HG03571 (cell line): Measurements from ENCODE around the gene EFNA3.

Source experiments
- ATAC-seq: cut with Tn5 transposase; IDR thresholded peaks from one replicate; pipeline ENCODE4 v1.9.1; 2021; ENCODE audit not compliant: unreplicated experiment

Gene EFNA3

DNA sequence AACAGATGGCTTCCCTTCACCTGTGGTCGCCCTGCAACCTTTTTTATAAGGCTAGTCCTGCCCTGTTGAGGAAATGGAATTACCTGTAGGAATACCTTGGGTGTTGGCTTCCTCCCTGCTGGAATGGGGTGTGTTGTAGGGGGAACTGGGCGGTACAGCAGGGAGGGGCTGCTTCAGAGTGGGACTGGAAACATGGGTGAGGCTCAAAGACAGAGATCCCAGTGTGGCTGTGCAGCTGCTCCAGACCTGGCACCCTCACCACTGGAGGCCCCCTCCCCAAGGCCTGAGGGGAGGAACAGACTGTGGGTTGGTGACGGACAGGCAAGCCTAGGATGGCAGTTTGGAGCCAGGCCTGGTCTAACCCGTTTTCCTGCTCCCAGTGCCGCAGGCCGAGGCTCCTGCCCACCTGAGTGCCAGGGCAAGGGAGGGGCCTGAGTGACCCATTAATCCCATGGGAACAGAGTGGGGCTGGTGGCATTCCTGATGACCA, 4.5 kb downstream of the EFNA3 start:
- ATAC-seq, result no peak

DNA sequence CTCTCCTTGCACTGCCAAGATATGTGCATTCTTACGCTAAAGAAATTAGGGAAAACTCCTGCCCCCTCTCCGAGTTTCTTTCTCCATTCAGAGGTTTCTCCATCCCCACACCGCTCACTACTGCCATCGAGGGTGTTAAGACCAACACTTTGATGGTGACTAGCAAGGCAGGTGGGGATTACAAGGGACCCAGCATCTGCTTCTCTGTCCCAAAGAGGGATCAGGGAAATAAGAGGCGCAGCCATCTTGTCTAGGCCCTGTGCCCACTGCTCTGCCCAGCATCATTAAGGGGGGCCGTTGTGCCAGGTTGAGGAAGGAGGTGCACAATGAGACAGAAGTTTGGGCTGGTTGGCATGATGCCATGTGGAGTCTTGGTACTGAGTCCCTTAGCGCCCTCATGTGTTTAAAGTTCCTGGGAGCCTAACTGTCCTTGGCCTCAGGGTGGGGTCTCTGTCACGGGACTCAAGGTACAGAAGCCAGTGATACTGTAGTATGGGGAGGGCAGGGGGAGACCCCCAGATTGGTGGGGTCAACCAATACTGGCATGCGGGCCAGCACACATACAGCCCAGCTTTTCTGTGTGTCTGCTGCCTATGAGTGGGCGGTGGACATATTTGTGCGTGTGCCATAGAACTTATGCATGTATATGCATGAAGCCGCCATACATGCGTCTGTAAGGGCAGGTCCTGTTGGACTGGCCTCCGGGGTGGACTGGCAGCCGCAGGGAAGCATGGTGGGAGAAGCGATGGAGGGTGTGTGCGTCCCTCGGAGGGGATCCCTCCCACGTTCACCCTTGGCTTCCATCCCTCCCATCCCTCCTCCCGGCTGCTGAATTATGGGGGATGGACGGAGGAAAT, 5.5 kb downstream of the EFNA3 start:
- no peak for ATAC-seq

DNA sequence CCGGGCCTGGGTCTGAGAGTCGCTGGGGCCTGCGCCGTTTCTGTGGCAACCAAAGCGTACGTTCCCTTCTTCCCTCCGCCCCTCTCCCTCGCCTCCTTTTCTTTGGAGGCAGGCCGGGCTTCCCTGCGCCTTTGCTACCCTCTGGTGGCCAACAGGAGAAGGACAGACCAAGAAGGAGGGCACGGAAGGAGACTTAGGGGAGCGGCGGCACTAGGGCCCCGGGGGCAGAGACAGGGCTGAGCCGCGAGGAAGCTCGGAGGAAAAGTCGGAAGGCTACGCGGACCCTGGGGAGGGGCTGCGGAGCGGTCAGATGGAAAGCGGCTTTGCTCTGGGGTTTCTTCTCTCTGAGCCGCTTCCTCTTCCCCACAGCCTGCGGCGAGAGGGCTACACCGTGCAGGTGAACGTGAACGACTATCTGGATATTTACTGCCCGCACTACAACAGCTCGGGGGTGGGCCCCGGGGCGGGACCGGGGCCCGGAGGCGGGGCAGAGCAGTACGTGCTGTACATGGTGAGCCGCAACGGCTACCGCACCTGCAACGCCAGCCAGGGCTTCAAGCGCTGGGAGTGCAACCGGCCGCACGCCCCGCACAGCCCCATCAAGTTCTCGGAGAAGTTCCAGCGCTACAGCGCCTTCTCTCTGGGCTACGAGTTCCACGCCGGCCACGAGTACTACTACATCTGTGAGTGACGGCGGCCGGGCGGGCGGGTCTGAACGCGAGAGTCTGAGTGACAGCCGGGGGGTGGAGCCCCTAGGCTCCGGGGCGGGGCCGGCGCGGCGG, 6.3 kb downstream of the EFNA3 start:
- ATAC-seq, result peak; percentile 69

DNA sequence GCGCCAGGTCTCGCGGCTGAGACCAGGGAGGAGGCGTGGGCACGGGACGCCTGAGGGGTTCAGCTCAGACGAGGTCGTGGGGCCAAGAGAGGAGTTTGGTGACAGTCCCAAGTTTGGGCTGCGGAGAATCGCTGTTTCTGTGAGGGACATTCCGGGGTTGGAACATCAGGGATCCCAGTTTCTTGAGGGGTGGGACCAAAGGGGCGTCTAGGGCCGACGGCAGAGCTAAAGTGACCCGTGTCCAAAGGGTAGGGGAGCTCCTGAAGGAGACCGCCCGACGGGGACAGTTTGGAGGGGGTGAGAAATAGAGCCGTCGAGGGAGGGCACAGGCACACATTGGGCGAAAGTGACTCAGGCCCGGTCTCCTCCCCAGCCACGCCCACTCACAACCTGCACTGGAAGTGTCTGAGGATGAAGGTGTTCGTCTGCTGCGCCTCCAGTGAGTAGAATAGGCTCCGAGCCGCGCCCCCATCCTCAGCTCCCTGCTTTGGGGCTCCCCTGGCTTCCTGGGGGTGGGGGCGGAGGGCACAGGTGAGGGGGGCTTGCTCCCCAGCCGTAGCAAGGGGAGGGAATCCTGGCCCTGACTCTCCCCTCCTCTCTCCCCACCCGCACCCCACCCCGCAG, 7.0 kb downstream of the EFNA3 start:
- ATAC-seq, result no peak

DNA sequence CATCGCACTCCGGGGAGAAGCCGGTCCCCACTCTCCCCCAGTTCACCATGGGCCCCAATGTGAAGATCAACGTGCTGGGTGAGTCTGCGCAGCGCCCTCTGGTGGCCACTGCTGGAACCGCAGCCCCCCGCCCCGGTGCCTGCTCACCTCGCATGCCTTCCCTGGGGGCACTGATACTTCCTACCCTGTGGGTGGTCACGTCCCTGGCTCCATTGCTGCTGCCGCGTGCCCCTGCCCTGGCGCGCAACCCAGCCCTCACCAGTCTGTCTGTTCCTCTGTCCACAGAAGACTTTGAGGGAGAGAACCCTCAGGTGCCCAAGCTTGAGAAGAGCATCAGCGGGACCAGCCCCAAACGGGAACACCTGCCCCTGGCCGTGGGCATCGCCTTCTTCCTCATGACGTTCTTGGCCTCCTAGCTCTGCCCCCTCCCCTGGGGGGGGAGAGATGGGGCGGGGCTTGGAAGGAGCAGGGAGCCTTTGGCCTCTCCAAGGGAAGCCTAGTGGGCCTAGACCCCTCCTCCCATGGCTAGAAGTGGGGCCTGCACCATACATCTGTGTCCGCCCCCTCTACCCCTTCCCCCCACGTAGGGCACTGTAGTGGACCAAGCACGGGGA, 7.6 kb downstream of the EFNA3 start:
- no peak for ATAC-seq

DNA sequence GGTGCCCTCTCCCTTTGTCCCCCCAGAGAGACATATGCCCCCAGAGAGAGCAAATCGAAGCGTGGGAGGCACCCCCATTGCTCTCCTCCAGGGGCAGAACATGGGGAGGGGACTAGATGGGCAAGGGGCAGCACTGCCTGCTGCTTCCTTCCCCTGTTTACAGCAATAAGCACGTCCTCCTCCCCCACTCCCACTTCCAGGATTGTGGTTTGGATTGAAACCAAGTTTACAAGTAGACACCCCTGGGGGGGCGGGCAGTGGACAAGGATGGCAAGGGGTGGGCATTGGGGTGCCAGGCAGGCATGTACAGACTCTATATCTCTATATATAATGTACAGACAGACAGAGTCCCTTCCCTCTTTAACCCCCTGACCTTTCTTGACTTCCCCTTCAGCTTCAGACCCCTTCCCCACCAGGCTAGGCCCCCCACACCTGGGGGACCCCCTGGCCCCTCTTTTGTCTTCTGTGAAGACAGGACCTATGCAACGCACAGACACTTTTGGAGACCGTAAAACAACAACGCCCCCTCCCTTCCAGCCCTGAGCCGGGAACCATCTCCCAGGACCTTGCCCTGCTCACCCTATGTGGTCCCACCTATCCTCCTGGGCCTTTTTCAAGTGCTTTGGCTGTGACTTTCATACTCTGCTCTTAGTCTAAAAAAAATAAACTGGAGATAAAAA, 8.4 kb downstream of the EFNA3 start:
- ATAC-seq, result no peak

DNA sequence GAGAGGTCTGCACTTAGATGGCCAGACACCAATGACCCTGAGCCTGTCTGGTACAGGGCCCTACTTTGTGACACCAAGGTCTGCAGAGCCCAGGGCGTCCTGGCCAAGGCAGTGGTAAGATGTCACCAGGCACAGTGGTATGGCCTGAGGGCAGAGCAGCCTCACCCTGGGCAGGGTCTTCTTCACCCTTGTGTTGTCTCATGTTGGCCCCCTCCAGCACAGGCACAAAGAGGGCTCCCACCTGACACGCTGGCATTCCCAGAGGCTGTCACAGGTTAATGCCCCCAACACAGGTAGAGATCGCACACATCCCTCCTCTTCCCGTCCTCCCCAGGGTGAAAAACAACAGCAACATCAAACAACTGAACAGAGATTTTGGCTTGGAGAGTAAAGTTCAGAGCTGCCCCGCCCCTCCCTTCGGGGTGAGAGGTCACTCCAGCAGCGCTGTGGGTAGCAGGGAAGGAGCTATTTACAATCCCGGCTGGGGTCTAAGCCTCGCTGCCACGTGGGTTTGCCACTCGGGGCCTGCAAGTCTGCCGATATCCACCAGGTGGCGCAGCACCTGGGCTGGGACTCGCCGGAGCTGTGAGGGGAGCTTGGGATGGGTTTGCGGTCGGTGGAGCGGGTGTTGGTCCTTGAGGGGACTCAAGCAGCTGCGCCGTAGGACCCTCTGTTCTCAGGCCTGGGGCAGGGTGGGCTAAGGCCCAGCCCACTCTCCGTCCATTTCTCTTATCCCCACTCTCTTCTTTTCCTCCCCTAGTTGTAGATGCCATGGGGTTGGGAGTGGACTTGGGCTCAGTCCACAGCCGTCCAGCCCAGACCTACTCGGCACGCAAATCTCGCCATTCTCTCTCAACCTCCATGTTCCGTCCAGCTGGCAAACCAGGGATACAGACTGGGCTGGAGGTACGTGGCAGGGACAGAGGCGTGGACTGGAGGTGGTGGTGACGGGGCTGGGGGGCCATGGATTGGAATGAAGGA, 12.7 kb downstream of the EFNA3 start:
- ATAC-seq, result no peak

DNA sequence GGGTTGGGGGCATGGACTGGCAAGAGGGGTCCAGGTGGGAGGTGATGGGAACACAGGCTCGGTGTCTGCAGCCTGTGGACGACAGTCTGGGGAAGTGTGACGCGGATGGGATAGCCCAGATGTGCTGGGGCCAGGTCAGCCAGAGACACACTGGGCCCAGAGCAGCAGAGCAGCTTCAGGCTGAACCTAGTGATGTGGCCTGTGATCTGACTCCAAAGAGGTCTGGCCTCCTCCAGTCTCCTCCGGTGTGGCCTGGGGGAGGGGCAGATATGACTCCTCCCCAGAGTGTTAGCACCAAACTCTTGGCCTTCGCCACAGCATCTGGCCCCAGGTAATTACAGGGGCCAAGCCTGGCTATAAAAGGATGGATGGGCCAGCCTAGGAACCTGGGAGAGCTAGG, 13.5 kb downstream of the EFNA3 start:
- ATAC-seq, result no peak

DNA sequence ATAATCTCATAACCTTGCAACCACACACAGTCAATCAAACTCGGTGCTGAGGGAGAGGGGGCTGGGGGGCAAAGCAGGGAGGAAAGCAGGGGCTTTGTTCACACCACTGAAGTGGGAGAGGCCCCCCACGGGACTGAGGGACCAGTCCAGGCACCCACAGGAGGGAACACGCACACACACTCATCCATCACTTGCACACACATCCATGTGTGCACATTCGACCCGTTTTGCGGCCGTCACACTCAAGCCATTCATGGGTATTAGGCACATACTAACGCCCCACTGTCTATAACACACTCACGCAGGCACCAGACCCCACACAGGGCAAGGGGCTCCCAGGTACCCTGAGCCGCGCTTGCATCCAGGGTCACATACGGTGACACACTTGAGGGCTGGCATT, 14.0 kb downstream of the EFNA3 start:
- no peak for ATAC-seq

DNA sequence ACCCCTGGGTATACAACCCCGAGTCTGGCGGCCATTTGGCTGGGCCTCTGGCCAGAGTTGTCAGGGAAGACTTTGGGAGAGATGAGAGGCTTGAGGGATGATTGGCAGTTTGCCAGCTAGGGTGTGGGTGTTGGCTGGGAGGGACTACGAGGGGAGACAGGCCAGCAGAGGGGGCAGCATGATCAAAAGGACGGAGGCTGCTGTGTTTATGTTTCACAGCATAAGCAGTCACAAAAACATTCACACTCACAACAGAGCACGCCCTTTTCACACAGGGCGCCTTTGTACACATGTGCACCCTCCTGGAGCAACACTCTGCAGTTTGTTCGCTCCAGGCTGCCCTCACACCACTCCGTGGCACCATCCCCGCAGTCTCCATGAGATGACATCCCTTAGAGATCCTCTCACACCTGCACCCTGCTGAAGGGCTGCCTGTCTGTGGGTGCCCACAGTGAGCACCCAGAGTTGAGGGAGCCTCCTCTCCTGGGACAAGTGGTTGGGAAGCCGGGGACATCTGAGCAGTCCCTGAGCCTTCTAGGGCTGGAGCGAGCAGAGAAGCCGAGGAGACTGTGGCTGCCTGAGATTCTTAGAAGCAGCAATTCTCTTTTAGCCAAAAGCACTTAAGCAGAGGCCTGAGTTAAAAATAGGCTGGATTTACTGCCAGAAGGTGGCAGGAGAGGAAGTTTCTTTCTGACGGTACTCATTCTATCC, 15.4 kb downstream of the EFNA3 start:
- no peak for ATAC-seq

DNA sequence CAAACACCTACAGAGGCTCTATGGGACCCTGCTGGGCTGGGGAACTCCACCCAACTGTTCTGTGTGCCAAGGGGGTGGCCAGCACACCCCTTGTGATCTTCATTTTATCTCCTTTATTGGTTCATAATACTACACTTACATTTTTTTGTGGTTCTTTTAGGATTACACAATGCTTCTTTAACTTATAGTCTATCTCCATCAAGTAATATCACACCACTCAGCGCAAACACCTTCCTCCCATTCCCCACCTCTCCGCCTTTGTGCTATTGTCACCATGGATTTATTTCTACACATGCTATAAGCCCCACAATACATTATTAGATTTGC, 15.9 kb downstream of the EFNA3 start:
- no peak for ATAC-seq

DNA sequence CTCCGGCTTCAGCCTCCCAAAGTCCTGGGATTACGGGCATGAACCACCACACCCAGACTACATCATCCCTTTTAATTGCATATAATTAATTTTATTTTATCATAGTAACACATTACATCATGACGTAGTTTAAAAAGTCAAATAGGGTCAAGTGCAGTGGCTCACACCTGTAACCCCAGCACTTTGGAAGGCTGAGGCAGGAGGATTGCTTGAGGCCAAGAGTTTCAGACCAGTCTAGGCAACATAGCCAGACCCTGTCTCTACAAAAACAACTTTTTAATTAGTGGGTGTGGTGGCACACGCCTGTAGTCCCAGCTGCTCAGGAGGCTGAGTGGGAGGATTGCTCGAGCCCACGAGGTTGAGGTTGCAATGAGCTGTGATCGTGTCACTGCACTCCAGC, 20.7 kb downstream of the EFNA3 start:
- no peak for ATAC-seq

DNA sequence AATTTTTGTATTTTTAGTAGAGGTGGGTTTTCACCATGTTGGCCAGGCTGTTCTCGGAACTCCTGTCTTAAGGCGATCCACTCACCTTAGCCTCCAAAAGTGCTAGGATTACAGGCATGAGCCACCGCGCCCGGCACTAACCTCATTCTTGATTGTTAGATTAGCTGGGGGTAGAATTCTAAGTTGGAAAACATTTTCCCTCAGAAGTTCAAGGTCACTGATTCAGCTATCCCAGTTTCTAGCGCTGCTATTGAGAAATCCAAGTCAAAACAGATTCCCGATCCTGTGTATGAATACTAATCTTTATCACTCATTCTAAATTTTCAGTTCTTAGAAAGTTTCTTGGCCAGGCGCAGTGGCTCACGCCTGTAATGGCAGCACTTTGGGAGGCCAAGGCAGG, 24.7 kb downstream of the EFNA3 start:
- no peak for ATAC-seq

DNA sequence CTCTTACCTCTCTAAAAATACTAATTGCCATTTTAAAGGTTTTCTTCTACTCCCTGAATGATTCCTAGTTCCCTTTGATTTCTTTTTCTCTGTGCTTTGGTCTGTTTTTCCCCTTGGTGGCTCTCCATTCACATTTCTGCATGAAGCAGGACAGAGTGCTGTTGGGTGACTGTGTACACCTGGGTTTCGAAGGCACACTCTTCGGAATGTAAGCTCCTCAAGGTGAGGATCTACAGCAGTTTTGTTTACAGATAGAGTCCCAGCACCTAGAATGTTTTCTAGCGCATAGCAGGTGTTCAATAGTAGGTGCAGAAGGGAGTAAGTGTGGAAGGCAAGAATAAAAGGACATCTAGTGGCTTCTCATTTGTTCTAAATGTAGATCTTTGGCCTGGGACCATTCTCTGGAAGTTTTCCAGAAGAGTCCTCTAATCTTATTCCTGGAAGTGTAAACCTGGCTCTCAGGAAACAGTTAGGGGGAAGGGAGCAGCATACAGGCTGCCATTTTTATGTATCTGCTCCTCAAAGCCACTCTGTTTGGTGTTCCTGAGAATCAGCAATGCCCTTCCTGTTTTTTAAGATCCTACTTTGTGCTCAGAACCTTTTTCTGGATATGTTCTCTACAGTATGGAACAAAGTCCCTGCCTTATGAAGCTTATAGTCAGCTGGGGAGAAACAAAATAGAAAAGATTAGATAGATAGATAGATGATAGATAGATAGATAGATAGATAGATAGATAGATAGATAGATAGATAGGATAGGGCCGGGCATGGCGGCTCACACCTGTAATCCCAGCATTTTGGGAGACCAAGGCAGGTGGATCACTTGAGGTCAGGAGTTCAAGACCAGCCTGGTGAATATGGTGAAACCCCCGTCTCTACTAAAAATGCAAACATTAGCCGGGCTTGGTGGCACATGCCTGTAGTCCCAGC, 26.2 kb downstream of the EFNA3 start:
- no peak for ATAC-seq

DNA sequence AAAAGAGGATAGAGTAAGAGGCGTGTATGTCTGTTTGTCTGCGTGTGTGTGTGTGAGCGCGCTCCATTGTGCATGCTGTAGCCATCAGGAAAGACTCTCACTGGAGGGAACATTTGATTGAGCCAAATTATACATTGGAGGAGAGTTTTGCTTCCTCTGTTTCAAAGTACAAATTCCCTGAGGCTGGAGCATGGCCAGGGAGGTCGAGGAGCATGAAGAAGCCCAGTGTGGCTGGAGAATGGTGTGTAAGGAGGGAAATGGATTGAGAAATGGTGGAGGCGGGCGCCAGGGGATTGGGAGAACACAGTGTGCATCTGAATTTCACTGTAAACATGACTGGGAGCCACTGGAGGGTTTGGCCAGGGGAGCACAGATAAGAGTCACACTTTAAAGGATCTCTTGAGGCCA, 27.0 kb downstream of the EFNA3 start:
- ATAC-seq, result no peak

DNA sequence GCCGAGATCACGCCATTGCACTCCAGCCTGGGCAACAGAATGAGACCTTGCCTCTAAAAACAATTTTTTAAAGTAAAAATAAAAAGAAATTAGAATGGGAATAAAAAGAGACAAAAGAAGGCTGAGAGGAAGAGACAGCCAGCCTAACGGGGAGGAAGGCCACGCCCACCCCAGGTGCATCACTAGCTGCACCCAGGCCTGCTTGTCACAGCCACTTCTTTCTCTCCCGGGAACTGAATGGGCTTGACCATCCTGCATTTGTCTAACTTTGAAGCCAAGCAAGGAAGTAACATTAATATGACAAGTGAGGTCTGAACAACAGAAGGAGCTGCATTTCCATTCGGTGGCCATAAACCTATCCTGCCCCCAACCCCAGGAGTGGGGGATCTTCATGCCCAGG, 28.2 kb downstream of the EFNA3 start:
- no peak for ATAC-seq

DNA sequence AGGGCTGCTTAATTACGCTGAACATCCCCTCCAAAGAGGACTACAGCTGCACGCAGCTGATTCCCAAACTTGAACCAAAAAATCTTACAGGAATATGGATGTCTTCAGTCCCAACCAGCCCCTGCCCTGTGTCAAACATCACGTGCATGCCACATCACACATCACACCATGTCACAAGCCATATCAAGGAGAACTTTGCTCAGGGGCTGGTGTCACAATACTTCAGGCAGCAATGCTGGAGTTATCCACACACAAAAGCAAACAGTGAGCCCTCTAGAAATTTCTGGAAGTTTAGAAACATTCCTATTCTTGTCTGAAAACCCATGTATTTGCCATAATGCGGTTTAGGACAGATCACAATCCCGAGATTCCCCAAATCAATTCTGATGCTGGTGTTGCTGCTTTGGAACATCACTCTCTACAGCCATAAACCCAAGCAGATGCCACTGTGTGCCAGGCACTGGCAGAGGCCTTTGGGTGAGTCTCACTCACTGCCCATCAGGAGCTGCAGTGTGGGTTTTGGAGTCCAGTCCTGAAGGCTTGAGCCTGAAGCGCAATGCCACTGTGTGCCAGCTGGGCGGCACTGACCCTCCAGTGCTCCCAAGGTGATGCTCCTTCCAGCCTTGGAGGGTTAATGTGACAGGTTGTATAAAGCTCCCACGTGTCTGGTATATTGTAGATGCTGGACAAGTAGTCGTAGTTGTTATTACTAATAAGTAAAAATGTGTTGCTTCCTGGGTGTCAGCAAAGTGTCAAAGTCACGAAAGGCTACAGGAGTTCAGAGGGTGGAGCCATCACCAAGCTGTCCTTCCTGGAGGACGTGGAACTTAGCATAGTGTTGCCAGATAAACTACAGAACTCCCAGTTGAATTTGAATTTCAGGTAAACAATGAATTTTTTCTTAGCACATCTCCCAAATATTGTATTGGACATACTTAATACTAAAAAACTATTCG, 28.9 kb downstream of the EFNA3 start:
- ATAC-seq, result no peak
